B cell (primary cell): ENCODE results near the gene GRM2.

Source experiments
- CTCF ChIP-seq: fragments of 200-600 bp; IDR thresholded peaks from one replicate; pipeline ENCODE4 v1.8.0; 2022; ENCODE audit warnings: antibody characterized with exemption, mild to moderate bottlenecking
- EZH2 ChIP-seq: IDR thresholded peaks from 2 replicates; pipeline ENCODE4 v1.6.1; 2012; ENCODE audit warnings: borderline replicate concordance, low read depth, mild to moderate bottlenecking, moderate library complexity, low read length; ENCODE audit not compliant: insufficient read depth, poor library complexity, severe bottlenecking

GRCh38 chr3:51681453-51681852 is 25.4 kb upstream of the GRM2 start:
- TF ChIP-seq EZH2 (no peak), CTCF (no peak)
